Hepatic stellate cell (primary cell): Measurements from ENCODE around the gene PPP3R2.
A peak's percentile ranks its signal among the peaks of the same experiment; 100 is the strongest.
"Not testable (repeated sequence)": the region's sequence is repeated elsewhere in the genome, so short reads cannot be mapped to it uniquely, and the experiment has no call there.

Experiments used
- DNase-seq: peaks from one replicate; pipeline ENCODE4 v3.0.0; 2011; ENCODE audit warnings: low spot score

Gene PPP3R2

DNA sequence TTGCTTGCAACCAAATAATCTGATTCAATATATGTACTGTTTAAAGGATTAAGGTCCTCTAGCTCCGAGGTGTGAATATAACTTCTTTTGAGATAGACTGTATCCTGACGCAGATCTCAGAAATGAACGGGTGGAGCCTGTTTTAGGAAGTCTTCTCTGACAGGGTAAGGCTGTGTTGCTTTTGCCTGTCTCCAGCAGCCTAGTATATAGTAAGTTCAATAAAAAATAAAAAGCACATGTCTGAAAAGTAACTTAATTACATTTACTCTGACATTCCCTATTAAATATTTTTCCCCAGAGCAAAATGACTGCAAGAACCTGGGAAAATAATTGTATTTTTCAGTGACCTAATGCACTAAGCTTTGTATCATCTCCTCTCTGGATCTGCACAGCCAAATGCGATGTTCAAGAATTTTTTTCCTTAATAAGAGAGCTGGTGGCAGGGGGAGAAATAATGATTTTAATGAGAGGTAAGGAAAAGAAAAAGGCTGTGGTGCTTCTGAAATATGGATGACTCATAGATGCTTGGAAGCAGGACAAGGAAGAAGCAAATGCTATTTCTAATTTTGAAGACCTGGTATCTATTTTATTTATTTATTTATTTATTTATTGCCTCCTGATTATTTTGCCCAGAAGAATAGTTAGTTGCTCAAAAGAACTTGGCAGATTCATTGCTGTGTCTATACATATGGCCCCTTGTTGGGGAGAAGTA, 7.3 kb downstream of the PPP3R2 start:
- DNase-seq = no peak

DNA sequence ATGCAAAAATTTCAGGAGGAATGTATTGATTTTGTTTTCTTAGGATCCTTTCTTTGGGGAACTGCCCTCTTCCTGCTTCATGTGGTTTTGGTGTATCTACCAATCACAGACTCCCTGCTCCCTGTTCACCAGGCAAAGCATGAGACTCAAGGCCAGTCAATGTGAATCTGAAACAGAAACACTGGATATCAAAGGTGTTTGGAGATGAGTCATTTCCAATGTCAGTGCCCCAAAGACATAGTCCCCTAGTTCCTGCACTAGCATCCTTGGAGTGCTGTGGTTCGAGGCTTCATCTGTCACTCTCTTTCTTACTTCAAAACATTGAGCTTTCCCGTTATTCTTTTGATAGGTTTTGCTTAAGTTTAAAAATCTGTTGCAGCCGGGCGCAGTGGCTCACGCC, 8.1 kb downstream of the PPP3R2 start:
- no peak for DNase-seq

DNA sequence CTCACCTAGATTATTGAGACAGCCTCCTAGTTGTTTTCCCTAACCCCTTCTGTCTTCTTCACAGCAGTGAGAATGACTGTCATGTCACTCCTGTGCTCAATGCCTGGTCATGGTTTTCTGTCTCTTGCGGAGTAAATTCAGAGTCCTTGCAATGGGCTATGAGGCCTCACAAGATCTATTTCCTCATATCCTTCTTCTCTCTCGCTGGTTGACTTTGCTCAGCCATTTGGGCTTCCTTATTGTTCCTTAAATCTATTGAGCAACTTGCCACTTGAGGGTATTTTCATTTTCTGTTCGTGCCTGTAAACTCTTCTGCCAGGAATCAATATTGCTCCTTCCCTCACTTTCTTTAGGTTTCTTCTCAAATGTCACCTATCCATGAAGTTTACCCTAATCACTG, 9.0 kb downstream of the PPP3R2 start:
- DNase-seq = no peak

DNA sequence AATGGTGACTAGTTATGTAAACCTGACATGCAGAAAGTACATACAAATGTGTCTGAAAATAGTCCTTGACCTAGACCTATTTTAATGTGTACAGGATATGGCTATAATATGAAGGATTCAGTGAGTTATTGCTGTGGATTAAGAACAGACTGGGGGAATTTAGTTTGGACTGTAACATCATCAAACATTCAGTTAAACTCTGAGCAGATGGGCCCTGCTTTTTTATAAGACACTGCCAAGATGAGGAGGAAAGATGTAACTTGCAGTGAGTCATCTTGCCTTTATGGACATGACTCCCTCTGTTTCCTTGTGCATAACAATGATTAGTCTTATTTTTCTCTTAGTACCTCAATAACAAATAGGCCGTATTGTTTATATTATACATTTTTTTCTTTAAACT, 12.2 kb downstream of the PPP3R2 start:
- DNase-seq = no peak

DNA sequence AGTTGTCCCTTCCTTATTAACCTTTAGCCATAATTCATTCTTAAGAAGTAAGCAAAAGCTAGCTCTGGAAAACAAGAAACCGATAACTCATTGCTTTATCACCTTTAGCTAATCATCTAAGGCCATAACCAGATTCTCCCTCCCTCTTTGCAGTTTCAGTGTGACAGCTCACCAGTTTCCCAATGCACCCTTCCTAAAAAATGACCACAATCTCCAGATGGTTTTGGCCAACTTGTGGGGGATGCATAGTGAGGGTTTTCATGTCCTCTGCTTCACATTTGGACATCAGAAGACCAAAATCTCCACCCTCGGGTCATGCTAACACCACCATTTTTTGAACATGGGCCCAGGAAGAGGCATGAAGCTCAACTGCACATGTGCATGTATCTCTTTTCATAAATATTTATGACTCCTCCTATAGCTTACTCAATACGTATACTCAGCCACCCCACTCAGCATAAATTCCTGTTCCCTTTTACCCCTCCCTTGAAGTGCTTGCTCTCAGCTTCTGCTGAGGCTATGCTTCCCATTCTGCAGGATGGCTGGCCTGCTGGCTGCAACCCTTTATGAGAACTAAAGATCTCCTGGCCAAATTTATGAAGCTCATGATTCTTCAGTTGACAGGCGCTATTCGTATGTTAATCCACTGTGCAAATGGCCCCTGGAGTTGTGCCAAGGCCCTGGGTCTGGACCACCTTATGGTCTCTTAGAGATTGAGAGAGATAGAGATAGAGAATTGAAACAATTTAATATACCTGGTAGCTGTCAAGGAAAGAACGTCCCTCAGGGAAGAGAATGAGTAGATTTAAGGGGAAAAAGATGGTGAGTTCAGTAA, 14.8 kb downstream of the PPP3R2 start:
- DNase-seq = no peak

DNA sequence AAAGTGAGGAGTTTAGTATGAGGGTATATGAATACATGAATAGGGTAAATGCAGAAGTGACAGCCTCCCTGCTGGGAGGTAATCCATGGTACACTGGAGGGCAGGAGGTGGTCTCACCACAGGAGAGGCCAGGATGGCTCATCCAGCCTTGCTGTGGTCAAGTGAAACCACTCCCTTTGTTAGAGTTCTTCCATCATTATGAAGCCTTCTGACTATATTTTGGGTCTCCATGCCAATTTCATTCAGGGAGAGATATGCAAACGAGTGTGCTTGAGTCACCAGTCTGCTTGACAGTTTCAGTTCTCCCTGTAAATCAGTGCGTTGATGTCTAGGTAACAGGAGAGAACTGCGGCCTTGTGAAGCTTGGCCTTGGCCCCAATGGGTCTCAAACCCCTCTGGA, 16.4 kb downstream of the PPP3R2 start:
- no peak for DNase-seq

DNA sequence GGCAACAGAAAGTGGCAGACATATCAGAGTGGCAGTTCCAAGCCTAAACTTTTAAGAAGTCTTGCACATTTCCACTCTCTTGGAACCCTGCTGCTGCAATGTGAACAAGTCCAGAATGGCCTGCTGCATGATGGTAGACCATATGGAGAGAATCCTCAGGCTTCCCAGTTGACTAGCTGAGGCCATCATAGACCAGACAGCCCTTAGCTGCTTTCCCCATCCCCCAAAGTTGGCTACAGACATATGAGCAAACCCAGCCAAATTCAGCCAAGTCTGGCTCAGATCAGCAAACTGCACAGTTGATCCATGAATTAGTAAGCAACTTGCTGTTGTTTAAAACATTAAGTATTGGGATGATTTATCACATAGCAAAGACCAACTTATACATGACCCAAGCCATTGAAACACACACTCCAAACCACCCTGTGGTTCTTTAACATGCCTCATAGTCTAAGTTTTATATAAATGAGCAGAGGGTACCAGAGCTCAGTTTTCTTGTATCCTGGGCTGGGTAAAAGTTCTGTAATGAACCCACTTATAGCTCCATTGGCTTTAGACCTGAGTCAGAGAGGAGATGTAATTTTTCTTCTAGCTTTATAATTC, 19.9 kb downstream of the PPP3R2 start:
- no peak for DNase-seq

DNA sequence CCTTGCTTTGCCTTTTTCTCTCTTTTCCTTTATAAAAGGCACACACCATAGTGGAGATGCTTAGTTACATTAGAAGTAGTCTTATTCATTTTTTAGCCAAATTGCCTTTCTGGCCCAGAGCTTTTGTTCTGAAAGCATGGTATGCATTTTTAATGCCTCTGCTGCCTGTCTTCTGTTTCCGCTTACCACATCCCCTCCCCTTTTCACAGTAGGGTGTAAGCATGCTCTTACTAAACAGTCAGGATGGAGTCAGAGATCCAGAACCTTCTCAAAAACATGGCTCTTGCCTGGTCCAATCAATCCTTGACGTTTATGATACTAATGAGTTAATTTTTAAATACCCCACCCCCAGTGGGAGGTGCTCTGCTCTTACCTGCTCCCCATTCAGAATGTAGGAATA, 22.5 kb downstream of the PPP3R2 start:
- DNase-seq = no peak

DNA sequence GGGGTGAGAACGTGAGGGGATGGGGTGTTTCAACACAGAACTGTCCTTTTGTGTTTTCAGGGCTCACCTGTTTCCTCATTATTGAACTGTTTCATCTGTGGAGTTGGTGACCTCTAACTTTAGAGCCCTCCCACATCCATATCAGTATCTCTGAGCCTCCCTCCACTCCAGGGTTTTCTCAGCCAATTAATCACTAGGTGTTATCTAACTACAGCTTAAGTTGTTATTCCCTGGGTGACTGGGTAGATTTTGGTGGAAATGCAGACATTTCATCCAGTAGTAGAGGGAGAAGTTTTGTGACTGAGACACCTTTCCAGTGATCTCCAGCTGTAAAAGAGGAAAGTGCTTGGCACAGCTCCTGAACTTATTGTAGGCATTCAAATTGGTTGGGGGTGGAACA, 23.7 kb downstream of the PPP3R2 start:
- no peak for DNase-seq

DNA sequence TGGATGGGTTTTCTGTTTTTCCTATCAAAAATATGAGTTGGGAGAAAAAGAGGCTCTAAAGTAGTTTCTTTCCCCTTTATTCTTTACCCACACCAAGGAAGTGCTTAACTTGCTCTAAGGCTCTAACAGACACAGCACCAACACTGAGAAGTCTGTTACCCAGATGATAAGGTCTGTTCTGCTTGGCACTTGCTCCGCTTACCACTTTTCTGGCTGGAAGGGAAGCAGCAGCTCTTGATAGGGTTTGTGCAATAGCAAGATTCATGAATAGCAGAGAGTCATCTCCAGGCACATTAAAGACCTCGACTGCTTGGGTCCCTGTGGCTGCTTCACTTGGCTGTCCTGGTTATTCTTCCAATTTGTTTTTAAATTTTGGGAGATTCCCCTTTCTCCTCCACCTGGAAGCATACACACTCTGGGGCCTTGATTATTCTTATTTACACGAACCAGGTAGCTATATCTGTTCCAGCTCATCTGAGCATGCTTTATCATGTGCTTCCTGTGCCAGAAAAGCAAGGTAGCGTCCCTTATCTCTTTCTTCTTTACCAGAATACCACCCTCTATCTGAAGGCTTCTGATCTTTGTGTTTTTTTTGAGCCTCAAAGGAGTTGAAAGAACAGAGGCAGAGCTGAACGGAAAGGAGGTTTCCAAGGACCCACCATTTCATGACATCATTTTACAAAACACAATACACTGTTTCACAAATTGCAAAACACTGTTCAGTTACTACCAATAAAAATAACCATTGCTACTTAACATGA, 24.8 kb downstream of the PPP3R2 start:
- no peak for DNase-seq

DNA sequence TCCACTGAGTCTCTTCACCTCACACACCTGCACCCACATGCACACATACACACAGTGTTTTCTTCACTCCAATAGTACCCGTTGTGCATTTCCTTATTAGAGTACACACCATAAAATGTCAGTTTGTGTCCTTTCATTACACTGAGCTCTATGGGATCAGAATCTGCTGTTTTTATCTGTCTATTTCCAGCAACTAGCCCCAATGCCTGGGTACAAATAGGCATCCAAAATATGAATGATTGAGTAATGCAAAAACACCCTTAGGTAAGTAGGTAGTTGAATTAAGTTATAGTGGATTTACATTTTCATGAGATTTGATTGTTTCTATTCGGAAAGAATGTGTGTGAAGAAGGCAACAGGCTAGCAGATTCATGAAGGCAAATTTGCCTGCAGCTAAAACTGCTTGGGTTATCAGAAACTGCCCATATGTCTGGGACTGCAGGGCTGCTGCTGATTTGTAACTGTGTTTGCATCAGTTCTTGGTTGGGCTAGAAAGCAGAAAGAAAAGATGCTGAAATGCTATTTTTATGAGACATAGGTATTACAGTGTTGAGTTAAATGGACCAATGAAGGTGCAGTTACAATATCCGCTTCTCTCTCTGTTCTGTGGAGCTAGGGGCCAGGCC, 26.9 kb downstream of the PPP3R2 start:
- DNase-seq = no peak

DNA sequence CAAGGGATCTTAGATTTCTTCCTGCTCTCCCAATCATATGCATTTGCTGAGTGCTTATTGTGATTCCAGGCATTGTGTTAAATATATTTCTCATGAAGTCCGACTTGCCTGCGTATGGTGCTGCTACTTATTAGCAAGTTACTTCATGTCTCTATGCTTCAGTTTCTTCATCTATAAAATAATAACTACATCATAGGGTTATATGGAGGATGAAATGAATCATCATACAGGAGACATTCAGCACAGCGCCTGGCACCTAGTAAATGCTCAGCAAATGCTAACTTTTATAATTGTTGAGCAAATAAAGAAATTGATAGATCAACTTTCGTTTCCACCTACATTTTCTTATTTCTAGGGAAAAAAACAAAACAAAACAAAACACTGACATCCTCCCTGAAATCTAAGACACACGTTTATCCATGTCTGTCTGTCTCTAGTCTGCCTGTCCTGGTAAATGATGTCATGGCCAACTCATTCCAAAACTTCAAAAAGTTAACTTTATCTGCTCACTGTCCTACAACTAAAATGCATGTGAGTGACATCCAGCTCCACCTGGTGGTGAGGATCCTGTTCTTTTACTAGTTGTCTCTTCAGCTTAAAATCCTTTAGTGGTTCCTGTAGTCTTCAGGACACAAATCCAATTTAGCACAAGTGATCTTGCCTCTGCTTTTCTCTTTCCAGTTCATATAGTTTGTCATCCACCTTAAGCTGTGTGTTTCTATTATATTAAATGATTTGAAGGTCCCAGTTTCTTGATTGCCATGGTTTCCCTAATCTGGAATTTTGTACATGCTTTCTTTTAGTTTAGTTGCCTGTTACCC, 27.7 kb downstream of the PPP3R2 start:
- peak; percentile 10 for DNase-seq

DNA sequence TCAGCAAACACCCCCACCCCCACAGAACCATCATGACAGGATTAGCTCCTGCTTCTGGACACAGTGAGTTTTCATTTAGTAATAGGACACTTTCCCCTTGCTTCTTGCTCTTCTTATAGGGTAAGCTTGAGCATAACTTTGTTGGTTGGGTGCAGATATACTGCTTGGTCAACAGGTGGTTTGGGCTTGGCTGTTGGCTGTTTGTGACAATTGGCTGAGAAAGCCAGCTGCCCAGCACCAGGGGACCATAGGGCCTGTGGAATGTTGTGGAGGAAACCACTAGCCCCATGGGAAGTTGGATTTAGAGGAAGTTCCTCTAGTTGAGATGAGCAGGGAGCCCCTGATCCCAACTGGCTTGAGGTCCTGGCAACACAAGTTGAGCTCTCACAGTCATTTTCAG, 30.5 kb downstream of the PPP3R2 start:
- DNase-seq = no peak

DNA sequence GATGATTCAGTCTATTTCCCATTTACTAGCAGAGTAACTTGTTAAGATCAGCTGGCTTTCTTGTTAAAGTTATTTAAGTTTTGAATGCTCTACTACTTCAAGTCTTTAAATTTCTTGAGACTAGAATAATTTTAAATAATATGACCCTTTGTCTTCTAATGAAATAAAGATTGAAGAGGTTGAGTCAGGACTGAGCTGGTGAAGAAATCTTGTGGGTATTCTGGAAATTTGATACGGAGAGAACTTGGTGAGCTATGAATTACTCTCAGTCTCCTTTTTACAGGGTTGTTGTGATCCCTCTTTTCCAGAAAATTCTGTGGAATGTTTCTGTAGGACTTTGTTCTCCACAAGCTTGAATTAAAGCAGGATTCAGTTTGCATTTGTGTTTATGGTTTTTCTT, 31.8 kb downstream of the PPP3R2 start:
- DNase-seq = no peak

DNA sequence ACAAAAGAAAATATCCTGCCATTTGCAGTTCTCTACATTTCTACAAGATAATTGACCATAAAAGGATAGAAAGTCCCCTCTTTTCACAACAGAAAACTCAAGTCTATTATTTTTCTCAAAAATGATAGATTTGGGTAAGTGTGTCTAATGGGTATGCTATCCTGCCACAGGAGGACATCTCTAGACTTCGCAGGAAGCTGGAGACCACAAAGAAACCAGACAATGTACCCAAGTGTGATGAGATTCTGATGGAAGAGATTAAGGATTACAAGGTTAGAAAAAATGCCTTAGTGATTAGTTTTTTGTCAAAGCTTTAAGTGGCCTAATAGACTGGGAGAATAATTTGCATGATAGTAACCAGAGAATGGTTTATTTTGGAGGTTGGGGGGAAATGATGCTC, 33.0 kb downstream of the PPP3R2 start:
- DNase-seq = no peak

DNA sequence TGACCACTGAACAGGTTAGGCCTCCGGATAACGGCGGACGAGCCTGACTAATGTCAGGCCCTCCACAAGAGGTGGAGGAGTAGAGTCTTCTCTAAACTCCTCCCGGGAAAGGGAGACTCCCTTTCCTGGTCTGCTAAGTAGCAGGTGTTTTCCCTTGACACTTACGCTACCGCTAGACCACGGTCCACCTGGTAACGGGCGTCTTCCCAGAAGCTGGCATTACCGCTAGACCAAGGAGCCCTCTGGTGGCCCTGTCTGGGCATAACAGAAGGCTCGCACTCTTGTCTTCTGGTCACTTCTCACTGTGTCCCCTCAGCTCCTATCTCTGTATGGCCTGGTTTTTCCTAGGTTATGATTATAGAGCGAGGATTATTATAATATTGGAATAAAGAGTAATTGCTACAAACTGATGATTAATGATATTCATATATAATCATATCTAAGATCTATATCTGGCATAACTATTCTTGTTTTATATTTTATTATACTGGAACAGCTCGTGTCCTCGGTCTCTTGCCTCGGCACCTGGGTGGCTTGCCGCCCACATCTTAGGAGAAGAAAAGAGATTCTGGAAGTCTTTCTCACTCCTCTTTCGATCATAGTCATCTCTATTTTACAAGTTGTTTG, 45.2 kb downstream of the PPP3R2 start:
- DNase-seq = not testable (repeated sequence)

DNA sequence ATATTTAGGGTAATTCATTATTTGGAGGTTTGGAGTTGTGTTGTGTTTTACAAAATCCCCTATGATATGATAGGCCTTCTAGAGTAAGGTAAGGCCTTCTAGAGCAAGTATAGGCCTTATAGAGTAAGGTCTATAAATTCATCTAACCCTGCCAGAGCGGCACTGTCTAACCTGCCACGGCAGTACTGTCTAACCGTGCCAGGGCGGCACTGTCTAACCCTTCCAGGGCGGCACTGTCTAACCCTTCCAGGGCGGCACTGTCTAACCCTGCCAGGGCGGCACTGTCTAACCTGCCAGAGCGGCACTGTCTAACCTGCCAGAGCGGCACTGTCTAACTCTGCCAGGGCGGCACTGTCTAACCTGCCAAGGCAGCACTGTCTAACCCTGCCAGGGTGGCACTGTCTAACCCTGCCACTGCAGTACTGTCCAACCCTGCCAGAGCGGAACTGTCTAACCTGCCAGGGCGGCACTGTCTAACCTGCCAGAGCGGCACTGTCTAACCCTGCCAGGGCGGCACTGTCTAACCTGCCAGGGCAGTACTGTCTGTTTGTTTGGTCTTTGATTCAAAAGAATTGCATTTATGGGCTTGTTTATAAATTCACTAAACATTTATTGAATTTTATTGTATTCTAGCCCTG, 51.6 kb downstream of the PPP3R2 start:
- no peak for DNase-seq
